ENCODE data around the gene SPATC1L.

Gene SPATC1L

DNA sequence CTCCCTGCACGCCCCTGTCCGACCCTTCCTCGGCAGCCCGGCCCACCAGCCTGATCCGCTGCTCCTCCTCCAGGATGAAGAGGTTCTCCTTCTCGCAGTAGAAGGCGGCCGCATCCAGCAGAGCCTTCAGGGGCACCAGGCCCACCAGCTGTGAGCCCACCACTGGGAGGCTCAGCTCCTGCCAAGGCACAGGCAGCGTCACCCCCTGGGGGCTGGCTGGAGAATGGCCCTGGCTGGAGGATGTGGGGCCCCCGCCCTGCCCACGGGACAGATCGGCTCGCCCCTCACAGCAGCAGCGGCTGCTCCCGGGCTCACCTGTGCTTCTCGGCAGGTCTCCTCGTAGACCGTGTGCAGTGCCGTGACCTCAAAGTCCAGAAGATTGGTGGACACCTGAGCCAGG, 34.2 kb downstream of the SPATC1L start:
- TF ChIP-seq, protein P1, sequence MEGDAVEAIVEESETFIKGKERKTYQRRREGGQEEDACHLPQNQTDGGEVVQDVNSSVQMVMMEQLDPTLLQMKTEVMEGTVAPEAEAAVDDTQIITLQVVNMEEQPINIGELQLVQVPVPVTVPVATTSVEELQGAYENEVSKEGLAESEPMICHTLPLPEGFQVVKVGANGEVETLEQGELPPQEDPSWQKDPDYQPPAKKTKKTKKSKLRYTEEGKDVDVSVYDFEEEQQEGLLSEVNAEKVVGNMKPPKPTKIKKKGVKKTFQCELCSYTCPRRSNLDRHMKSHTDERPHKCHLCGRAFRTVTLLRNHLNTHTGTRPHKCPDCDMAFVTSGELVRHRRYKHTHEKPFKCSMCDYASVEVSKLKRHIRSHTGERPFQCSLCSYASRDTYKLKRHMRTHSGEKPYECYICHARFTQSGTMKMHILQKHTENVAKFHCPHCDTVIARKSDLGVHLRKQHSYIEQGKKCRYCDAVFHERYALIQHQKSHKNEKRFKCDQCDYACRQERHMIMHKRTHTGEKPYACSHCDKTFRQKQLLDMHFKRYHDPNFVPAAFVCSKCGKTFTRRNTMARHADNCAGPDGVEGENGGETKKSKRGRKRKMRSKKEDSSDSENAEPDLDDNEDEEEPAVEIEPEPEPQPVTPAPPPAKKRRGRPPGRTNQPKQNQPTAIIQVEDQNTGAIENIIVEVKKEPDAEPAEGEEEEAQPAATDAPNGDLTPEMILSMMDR (conservative IDR thresholded peaks at IDR 0.05): no peak
- H3K27ac ChIP-seq: no peak overlapping the region; the same call in 1 of the 2 replicates

DNA sequence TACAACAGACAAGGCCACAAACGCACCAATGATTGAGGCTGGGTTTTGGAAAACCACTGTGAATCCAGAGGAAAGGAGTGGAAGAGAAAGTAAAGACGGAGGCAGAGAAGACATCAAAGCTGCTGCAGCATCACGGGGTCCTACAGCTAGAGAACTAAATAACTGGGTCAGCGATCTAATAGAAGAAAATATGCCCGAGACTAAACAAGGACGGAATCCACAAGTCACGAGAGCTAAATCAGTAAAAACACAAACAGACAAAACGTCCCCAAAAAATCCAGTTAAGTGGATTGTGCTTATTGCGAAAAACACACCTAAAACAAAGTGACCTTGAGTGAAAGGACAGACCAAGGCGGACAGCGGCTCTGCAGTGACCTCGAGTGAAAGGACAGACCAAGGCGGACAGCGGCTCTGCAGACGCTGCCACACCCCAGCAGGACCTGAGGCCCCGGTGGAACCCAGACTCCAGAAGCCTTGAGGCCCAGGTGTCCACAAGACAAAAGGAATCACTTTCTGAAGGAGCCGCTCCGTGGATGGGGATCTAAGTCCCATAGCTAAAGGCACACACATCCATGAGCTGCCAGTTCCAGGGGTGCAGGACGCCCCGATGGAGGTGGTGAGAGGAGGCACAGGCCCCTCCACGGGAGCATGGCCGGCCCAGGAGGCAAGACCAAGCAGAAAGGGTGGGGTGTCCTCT, 34.9 kb downstream of the SPATC1L start:
- TF ChIP-seq, protein P1 (conservative IDR thresholded peaks at IDR 0.05): no peak
- H3K27ac ChIP-seq: no peak overlapping the region

DNA sequence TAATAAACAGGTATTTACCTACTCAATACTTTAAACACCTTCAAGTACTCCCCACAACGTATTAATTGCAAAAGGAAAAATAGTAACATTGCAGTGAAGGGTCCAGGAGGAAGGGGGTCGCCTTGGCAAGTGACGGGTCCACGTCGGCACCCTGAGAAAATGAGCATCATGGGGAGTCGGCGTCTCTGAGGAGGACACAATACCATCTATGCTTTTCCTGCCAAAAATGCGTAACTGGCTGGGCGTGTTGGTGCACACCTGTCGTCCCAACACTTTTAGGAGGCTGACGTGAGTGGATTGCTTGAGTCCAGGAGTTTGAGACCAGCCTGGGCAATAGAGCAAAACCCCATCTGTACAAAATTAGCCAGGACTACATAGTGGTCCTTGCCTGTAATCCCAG, 36.2 kb downstream of the SPATC1L start:
- TF ChIP-seq, protein P1 (conservative IDR thresholded peaks at IDR 0.05): no peak
- peak overlapping the region; percentile 67 for H3K27ac ChIP-seq

DNA sequence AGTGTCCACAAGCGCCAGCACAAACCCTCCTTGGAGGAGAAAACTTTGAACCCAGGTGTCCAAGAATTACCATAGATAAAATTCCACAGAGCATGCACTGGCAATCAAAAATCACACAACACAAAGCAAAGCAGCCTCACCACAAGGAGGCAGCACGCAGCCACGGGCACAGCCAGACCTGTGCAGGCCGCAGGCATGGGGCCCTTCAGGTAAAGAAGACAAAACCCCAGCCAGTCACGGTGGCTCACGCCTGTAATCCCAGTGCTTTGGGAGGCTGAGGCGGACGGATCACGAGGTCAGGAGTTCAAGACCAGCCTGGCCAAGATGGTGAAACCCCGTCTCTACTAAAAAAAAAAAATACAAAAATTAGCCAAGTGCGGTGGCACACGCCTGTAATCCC, 36.8 kb downstream of the SPATC1L start:
- peak overlapping the region; percentile 67 for H3K27ac ChIP-seq
- TF ChIP-seq, protein P1 (conservative IDR thresholded peaks at IDR 0.05): peak; percentile 95

DNA sequence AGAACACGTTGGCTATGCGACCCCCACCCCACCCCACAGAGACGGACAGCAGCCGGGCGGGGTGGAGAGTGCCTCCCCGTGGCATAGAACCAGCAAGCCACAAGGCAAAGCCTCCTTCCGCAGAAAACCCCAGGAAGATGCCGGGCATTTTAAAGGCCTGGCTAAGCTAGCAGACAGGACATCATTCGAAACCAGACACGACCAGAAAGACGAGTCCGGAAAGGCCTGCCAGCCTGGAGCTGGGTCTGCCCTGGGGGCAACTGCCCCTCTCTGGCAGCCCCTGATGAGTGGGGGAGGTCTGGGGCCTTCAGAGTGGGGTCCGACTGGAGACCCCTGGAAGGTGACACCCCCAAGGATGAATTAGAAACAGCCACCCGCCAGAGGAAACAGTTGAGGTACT, 37.4 kb downstream of the SPATC1L start:
- TF ChIP-seq, protein P1 (conservative IDR thresholded peaks at IDR 0.05): no peak
- peak overlapping the region; percentile 67 for H3K27ac ChIP-seq

DNA sequence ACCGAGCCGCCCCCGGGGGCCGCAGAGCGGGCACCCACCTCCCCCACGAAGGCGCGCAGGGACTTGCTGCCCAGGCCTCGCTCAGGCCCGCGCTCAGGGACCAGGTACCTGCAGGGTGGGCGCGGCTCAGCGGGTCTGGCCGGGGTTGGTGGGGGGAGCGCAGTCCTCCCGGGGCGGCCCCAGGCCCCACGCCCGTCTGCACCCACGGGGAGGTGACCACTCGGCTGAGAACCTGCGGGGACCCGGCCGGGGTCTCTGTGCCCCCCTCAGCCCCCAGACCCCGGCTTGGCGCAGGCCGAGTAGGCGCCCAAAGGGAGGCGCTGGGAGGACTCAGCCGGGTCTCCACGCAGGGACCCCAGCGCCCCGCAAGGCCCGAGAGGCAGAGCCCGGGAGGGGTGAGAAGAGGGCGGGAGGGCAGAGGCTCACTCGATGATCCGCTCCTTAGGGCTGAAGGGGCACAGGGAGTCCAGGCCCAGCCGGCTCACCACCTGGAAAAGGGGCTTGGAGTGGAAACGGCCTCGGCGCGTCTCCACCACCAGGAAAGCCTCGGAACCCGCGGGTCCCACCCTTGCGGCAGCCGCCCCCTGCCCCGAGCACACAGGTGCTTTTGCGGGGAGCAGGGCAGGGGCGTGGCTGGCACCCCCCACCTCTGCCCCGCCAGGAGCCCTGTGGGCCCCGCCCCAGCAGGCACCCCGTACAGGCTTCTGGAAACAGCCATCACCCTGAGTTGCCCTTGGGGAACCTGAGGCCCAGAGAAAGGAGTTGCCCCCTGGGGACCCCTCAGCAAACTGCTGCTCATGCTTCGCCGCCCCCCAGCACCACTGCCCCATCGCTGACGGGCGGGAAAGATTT, 38.2 kb downstream of the SPATC1L start:
- TF ChIP-seq, protein P1 (conservative IDR thresholded peaks at IDR 0.05): no peak
- peak overlapping the region; percentile 67 for H3K27ac ChIP-seq

DNA sequence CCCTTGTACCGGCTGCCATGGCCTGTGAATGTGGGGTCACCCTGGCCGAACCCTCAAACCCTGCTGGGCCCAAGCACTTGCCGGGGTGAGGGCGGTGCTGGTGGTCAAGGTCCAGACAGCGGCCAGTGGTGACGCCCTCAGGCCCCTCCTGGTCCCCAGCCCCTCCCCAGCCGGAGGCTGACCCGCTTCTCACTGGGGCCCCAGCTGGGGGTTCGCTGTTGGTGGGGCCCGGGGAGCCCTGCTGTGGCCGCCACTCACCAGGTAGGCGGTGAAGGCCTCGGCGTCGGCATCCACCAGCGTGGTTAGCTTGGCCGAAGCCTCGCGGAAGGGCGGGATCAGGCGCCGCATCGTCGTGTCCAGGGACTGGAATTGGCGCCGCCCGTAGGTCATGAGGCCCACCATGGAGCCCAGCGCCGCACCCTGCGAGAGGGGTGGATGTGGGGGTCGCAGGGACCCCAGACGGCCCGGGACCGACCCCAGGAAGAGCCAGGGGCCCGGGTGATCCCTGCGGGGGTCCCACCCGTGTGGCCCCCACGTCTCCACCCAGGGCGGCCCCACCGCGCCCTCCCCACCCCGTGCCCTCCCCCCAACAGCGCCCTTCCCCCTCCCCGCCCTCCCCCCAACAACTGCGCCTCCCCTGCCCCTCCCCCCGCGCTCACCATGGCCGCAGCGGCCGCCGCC, 39.0 kb downstream of the SPATC1L start:
- no peak overlapping the region for H3K27ac ChIP-seq
- TF ChIP-seq, protein P1 (conservative IDR thresholded peaks at IDR 0.05): no peak
